HCT116 (cell line): ENCODE results near the gene DDX50. TPM values are rescaled to one million over a fixed set of nuclear protein-coding genes. Genes with fewer than 3 reads are reported as not detected.

Experiments used
- ATAC-seq: fragments of 200-7000 bp; cut with Tn5 transposase; 2 replicates; pipeline ENCODE4 v1.9.1; 2020; ENCODE audit warnings: mild to moderate bottlenecking, moderate library complexity
- BruUV-seq: library from RNA; stranded (reverse); fragments of 400-500 nt; replicated peaks from 2 replicates; lab custom pipeline; 2021; lab: Mats Ljungman, UMichigan
- CTCF ChIA-PET: fragments of 300-600 bp; sonication (Branson Sonifier 250); formaldehyde crosslinking; loops from one replicate; lab custom pipeline; 2021; ENCODE audit warnings: antibody characterized with exemption; lab: Charles Lee
- POLR2A ChIA-PET: fragments of 300-600, 350-600 bp; sonication (Branson Sonifier 250); formaldehyde crosslinking; loops from one replicate; lab custom pipeline; 2021; ENCODE audit warnings: antibody characterized with exemption; lab: Charles Lee
- RAD21 ChIA-PET, 2 experiments: fragments of 300-600 bp; sonication (Branson Sonifier 250); formaldehyde crosslinking; loops; one replicate each; lab custom pipeline; 2023; ENCODE audit warnings: low total read pairs in 2 of 2; ENCODE audit not compliant: uncharacterized antibody in 2 of 2, unreplicated experiment in 2 of 2, low non-redundant PET in 1 of 2; lab: Charles Lee
- DNase-seq: peaks from one replicate; pipeline ENCODE4 v3.0.0-alpha.2; 2010; ENCODE audit warnings: low read depth, low spot score
- H2AFZ ChIP-seq: fragments of 200-600 bp; shearing (Covaris generic), sonication (generic); 2 replicates; pipeline ENCODE4 v1.6.1; 2017; ENCODE audit warnings: low read depth, mixed run types, mixed read lengths, antibody characterized with exemption, low read length; ENCODE audit not compliant: poor library complexity, severe bottlenecking
- H3K27ac ChIP-seq: 2 replicates; pipeline ENCODE4 v1.5.1; 2012; ENCODE audit warnings: low read depth, low read length
- H3K27me3 ChIP-seq: fragments of 200-600 bp; sonication (generic); 2 replicates; pipeline ENCODE4 v1.6.1; 2016; ENCODE audit warnings: mixed run types, low read length, mixed read lengths; ENCODE audit not compliant: insufficient read depth
- H3K36me3 ChIP-seq, 2 experiments: fragments of 200-500 bp in 1 of 2; fragments of 200-600 bp in 1 of 2; sonication (Bioruptor generic) in 1 of 2; sonication (generic) in 1 of 2; 2 replicates each; pipeline versions ENCODE4 v1.5.1 to v1.6.1; 2014 to 2016; ENCODE audit warnings: low read length in 2 of 2, inconsistent platforms in 1 of 2, mixed read lengths in 1 of 2, mixed run types in 1 of 2; ENCODE audit not compliant: insufficient read depth in 2 of 2, control insufficient read depth in 1 of 2
- H3K4me1 ChIP-seq, 2 experiments: fragments of 200-600 bp in 1 of 2; sonication (generic) in 1 of 2; 2 replicates each; pipeline versions ENCODE4 v1.5.1 to v1.6.1; 2012 to 2017; ENCODE audit warnings: low read length in 2 of 2, inconsistent platforms in 1 of 2, mild to moderate bottlenecking in 1 of 2, mixed read lengths in 1 of 2, mixed run types in 1 of 2, moderate library complexity in 1 of 2; ENCODE audit not compliant: insufficient read depth in 2 of 2, control insufficient read depth in 1 of 2
- H3K4me2 ChIP-seq: fragments of 200-600 bp; sonication (generic); 2 replicates; pipeline ENCODE4 v1.6.1; 2017; ENCODE audit warnings: mixed run types, low read length, mixed read lengths
- H3K4me3 ChIP-seq, 2 experiments: fragments of 200-600 bp in 1 of 2; sonication (generic) in 1 of 2; replicated peaks in 1 of 2; 2 replicates each; pipeline ENCODE4 v1.5.1; 2011 to 2016; ENCODE audit warnings: low read length in 2 of 2, control low read depth in 1 of 2, low read depth in 1 of 2, mild to moderate bottlenecking in 1 of 2, mixed read lengths in 1 of 2, mixed run types in 1 of 2
- H3K79me2 ChIP-seq: fragments of 200-600 bp; sonication (generic); 2 replicates; pipeline ENCODE4 v1.6.1; 2017; ENCODE audit warnings: mild to moderate bottlenecking, mixed run types, low read length, moderate library complexity, mixed read lengths; ENCODE audit not compliant: insufficient read depth
- H3K9ac ChIP-seq: fragments of 200-600 bp; sonication (generic); 2 replicates; pipeline ENCODE4 v1.6.1; 2016; ENCODE audit warnings: low read length, mixed read lengths
- H3K9me2 ChIP-seq: fragments of 200-600 bp; sonication (generic), shearing (Covaris generic); 2 replicates; pipeline ENCODE4 v1.6.1; 2017; ENCODE audit warnings: mixed run types, mild to moderate bottlenecking, moderate library complexity; ENCODE audit not compliant: insufficient read depth
- H3K9me3 ChIP-seq, 2 experiments: fragments of 200-500 bp in 1 of 2; fragments of 200-600 bp in 1 of 2; sonication (Bioruptor generic) in 1 of 2; sonication (generic) in 1 of 2; 2 replicates each; pipeline ENCODE4 v1.6.1; 2014 to 2017; ENCODE audit warnings: low read length in 2 of 2, mixed read lengths in 2 of 2, inconsistent platforms in 1 of 2, low read depth in 1 of 2, mild to moderate bottlenecking in 1 of 2, mixed run types in 1 of 2, moderate library complexity in 1 of 2; ENCODE audit not compliant: control insufficient read depth in 1 of 2, insufficient read depth in 1 of 2
- H4K20me1 ChIP-seq: fragments of 200-600 bp; sonication (generic), shearing (Covaris generic); 2 replicates; pipeline ENCODE4 v1.6.1; 2017; ENCODE audit warnings: mixed run types, mild to moderate bottlenecking, moderate library complexity; ENCODE audit not compliant: insufficient read depth
- CBX3 ChIP-seq: IDR thresholded peaks from 2 replicates; pipeline ENCODE4 v1.6.1; 2012; ENCODE audit warnings: low read depth
- CEBPB ChIP-seq: IDR thresholded peaks from 2 replicates; pipeline ENCODE4 v1.6.1; 2012; ENCODE audit warnings: low read depth
- EGR1 ChIP-seq: IDR thresholded peaks from 2 replicates; pipeline ENCODE4 v1.6.1; 2012; ENCODE audit warnings: low read depth
- ELF1 ChIP-seq: IDR thresholded peaks from 2 replicates; pipeline ENCODE4 v1.6.1; 2012; ENCODE audit warnings: low read depth, borderline replicate concordance
- EZH2 ChIP-seq: fragments of 200-600 bp; sonication (generic); IDR thresholded peaks from 2 replicates; pipeline ENCODE4 v1.6.1; 2017; ENCODE audit warnings: antibody characterized with exemption, mixed run types
- EZH2phosphoT487 ChIP-seq: fragments of 200-600 bp; IDR thresholded peaks from 2 replicates; pipeline ENCODE4 v1.6.1; 2018; ENCODE audit warnings: antibody characterized with exemption, borderline replicate concordance
- FOSL1 ChIP-seq: IDR thresholded peaks from 2 replicates; pipeline ENCODE4 v1.6.1; 2012; ENCODE audit warnings: low read depth
- POLR2AphosphoS5 ChIP-seq: IDR thresholded peaks from 2 replicates; pipeline ENCODE4 v1.6.1; 2011; ENCODE audit warnings: mild to moderate bottlenecking, low read depth, low read length, moderate library complexity
- RAD21 ChIP-seq: IDR thresholded peaks from 2 replicates; pipeline ENCODE4 v1.6.1; 2012; ENCODE audit warnings: low read depth, mild to moderate bottlenecking
- SIN3A ChIP-seq: IDR thresholded peaks from 2 replicates; pipeline ENCODE4 v1.6.1; 2012; ENCODE audit warnings: low read depth
- SP1 ChIP-seq: IDR thresholded peaks from 2 replicates; pipeline ENCODE4 v1.6.1; 2012; ENCODE audit warnings: low read depth
- SRF ChIP-seq: IDR thresholded peaks from 2 replicates; pipeline ENCODE4 v1.6.1; 2012; ENCODE audit warnings: low read depth
- TCF7L2 ChIP-seq: IDR thresholded peaks from 2 replicates; pipeline ENCODE4 v1.7.0; 2011; ENCODE audit warnings: borderline replicate concordance, inconsistent platforms; ENCODE audit not compliant: insufficient read depth, insufficient read length; ENCODE audit errors: extremely low read depth
- YY1 ChIP-seq: IDR thresholded peaks from 2 replicates; pipeline ENCODE4 v1.6.1; 2011; ENCODE audit warnings: low read length, low read depth, moderate library complexity, mild to moderate bottlenecking; ENCODE audit not compliant: insufficient replicate concordance; ENCODE audit errors: extremely low read depth
- ZFX ChIP-seq: fragments of 450-650 bp; IDR thresholded peaks from 2 replicates; pipeline ENCODE4 v1.6.1; 2017
- ZNF274 ChIP-seq: fragments of 200-500 bp; sonication (Bioruptor generic); IDR thresholded peaks from 2 replicates; pipeline ENCODE4 v1.6.1; 2014; ENCODE audit warnings: mild to moderate bottlenecking, low read depth, low read length, inconsistent platforms
- intact Hi-C: fragments of 100-400 bp; cut with micrococcal nuclease; formaldehyde crosslinking; loops from 2 replicates; pipeline ENCODE4 v1.10.0; 2022
- total RNA-seq: library from RNA; stranded (reverse); gene quantifications from one replicate; pipeline ENCODE4 v1.2.1, GENCODE V29; 2021; ENCODE audit not compliant: unreplicated experiment
- TF ChIP-seq, protein P1 (sequence below): IDR thresholded peaks from 2 replicates; pipeline ENCODE4 v1.6.1; 2012

Gene DDX50
- total RNA-seq, 1 experiment from 2014 or later = 25.6 TPM

DNA sequence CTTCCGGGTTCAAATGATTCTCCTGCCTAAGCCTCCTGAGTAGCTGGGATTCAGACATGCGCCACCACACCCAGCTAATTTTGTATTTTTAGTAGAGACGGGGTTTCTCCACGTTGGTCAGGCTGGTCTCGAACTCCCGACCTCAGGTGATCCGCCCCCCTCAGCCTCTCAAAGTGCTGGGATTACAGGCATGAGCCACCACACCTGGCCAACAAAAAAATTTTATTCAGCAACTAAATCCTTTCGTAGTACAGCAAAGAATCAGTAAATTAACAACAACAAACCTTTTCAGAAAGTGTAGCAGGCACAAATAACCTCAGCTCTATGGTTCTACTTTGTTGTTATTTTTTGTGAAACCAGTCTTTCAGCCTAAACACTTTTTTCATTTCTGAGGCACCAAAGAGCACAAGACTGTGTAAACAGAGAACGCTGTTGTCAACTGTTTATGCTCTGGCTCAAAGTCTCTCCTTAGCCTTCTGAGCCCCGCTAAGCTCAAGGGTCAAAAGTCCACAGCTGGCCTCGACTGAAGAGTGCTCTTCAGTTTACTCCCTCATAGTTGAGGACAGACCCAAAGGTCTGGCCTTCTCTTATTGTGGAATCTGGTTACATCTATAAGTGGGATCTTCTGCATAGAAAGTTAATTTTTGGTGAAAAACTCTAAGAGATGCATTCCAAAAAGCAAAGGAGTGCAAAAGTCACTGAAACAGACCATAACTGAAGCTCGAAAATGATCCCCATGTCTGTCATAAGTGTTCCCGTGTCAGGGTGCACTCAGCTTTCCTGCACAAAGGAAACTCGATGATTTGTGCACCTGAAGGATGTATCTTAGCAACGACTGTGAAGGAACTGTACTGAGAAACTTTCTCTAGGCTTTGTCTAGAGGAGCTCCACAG lies 24.6 kb upstream of the DDX50 start:
- H4K20me1 ChIP-seq = no peaks in the 10 kb centered on the region
- no peak overlapping the region for H3K9ac ChIP-seq
- no peak overlapping the region for H3K27ac ChIP-seq
- no peaks in the 10 kb centered on the region for H3K27me3 ChIP-seq
- TF ChIP-seq EGR1 (no peak), SIN3A (no peak), SP1 (no peak), SRF (no peak), CEBPB (no peak), RAD21 (no peak), EZH2phosphoT487 (no peak), YY1 (no peak), FOSL1 (no peak), POLR2AphosphoS5 (no peak), ZFX (no peak), ZNF274 (no peak), TCF7L2 (no peak), CBX3 (no peak), ELF1 (no peak), EZH2 (no peak)
- TF ChIP-seq, protein P1, sequence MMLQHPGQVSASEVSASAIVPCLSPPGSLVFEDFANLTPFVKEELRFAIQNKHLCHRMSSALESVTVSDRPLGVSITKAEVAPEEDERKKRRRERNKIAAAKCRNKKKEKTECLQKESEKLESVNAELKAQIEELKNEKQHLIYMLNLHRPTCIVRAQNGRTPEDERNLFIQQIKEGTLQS = no peak
- TF ChIP-seq, all 23 proteins: peak for 0
- Histone ChIP-seq H3K79me2 (no peaks in the 10 kb centered on the region), H3K36me3 (no peaks in the 10 kb centered on the region), H3K9me2 (no peaks in the 10 kb centered on the region), H3K9me3 (no peaks in the 10 kb centered on the region), H3K4me1 (no peaks in the 10 kb centered on the region), H3K4me2 (no peak overlapping the region), H2AFZ (no peak overlapping the region), H3K4me3 (no peak overlapping the region)
- ChIA-PET CTCF (no interaction called here), POLR2A (no interaction called here), RAD21 (no interaction called here)
- BruUV-seq = no TSS peak
- ATAC-seq (no peak), DNase-seq (no peak)
- intact Hi-C loops = no loop called here
